Measurements from ENCODE around the gene BLVRB.
"Not testable (repeated sequence)": the region's sequence is repeated elsewhere in the genome, so short reads cannot be mapped to it uniquely, and the experiment has no call there.

BLVRB gene

DNA sequence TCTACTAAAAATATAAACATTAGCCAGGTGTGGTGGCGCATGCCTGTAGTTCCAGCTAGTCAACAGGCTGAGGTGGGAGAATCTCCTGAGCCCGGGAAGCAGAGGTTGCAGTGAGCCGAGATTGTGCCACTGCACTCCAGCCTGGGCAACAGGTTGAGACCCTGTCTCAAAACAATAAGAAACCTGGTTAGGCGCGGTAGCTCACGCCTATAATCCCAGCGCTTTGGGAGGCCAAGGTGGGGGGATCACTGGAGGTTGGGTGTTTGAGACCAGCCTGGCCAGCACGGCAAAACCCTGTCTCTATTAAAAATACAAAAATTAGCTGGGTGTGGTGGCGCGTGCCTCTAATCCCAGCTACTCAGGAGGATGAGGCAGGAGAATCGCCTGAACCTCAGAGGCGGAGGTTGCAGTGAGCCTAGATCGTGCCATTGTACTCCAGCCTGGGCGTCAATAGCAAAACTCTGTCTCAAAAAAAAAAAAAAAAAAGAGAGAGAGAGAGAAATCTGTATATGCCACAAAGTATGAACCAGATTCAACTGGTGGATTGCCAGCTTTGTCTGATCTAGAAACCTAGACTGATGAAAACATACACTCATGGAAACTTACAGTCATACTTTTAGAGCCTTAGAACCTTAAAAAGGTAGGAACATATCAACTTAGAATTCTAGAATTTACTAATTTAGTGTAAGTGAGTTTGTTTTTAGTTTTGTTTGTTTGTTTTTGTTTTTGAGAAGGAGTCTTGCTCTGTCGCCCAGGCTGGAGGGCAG is 10.5 kb upstream of the BLVRB start:
- not testable (repeated sequence) for DNase-seq

GRCh38 chr19:40474737-40475136 is 9.2 kb upstream of the BLVRB start:
- no peak for DNase-seq

DNA sequence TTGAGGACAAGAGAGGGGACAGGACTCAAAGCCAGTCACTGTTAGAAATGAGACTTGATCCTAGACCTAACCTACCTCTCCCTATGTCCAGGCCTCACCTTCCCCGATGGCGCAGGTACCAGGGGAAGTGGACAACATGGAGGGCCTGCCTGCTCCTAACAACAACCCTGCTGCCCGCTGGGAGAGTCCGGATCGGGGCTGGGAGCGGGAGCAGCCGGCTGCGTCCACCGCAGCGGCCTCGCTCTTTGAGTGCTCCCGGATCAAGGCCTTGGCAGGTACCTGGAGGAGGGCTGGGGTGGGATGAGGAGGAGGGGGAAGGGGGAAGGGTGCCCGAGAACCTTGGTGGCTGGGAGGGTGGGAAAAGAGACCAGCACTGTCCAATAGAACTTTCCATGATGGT is 7.0 kb upstream of the BLVRB start:
- no peak for DNase-seq

DNA sequence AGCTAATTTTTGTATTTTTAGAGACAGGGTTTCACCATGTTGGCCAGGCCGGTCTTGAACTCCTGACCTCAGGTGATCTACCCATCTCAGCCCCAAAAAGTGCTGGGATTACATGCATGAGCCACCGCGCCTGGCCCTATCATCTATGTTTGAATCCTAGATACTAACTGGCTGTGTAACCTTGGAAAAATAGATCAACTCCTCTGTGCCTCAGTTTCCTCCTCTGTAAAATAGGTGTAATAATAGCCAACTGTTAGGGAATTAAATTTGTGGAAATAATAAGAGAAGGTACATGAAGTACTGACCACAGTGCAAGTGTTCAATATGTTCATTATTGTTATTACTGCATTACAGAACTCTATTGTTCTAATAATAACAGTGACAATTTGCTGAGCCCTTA is 5.6 kb upstream of the BLVRB start:
- DNase-seq: no peak

DNA sequence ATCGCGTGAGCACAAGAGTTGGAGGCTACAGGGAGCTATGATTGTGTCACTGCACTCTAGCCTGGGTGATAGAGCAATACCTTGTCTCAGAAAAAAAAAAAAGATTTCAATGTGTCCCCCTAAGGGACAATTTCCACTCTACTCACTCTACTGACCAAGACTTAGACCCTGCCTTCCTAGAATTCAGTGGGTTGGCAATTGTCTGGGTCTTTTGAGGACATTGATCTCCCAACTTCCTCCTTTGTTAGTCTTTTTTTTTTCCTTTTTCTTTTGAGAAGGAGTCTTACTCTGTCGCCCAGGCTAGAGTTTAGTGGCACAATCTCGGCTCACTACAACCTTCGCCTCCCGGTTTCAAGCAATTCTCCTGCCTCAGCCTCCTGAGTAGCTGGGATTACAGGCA is 3.5 kb upstream of the BLVRB start:
- DNase-seq: no peak

DNA sequence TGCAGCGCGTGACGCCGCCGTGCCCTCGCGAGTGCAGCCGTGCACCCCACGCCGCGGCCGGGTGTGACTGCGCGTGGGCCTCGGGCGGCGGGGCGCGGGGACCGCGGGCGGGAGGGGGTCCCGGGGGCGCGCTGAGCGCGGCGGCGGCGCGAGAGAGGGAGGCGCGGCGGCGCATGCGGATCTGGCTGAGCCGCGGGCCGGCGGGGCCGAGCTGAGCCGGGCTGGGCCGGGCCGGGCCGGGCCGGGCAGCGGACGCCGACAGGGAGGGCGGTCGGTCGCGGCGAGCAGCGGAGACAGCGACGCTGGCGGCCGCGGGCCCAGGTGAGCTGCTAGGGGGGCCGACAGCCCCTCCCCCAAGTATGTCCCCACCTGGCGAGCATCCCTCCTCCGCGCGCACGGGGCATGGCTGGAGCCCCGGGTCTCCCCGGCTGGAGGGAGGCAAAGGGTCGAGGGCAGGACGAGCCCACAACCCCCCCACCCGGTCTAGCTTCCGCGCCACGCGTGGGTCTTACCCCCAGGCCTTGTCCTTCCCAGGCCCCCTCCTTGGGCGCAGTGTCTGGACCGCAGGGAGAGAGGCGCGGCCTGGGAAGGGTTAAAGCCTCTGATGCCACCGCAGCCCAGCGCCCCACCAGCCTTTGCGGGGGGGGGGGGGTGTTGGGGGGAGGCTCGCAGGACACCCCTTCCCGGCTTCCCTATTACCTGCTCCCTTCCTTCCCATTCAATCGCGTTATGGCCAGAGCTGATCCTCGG is 1.6 kb upstream of the BLVRB start, which contains the start of gene SPTBN4:
Gene SPTBN4 (plus strand): TSS at position 17 of the 750 bp plus-strand sequence. CDS start 5,621 bp downstream, outside the sequence.
- no peak for DNase-seq

DNA sequence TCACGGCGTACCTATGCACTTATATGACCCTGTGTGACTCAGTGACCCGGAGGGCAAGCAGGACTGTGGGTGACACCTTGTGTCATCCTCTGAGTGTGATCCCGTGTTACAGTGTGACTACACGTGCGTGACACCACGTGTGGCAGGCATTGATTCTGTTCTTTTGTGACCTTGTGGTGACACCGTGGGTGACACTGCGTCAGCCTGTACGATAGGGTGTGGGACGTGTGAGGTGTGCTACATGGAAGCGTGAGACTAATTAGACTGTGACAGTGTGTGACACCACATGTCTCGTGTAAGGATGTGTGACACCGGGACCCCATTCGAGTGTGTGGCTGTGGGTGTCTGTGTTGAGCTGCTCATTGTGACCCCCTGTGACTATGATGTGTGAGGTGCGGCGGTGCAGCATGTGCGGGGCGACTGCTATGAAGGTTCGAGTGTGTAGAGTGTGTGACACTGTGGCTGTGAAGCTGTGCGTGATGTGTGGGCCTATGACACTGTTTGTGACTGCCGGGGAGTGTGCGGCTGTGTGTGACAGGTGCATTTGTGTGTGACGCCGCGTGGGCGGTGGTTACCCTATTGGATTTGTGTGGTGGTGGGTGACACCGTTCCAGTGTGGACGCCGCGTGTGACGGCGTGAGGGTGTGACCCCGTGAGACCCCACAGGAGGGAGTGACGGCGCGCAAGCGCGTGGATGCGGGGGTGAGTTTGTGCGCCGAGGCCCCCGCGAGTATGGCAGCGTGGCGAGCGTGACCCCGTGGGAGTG is 857 bp upstream of the BLVRB start:
- DNase-seq: no peak

- no peak for DNase-seq
These were observed 454 bp downstream of the BLVRB start for GRCh38 chr19:40465025-40465556.

- DNase-seq: peak; percentile 51 to 58
These were observed 1.2 kb downstream of the BLVRB start for GRCh38 chr19:40464059-40465024.

GRCh38 chr19:40463587-40464037 is 1.9 kb downstream of the BLVRB start:
- DNase-seq: not testable (repeated sequence)

DNA sequence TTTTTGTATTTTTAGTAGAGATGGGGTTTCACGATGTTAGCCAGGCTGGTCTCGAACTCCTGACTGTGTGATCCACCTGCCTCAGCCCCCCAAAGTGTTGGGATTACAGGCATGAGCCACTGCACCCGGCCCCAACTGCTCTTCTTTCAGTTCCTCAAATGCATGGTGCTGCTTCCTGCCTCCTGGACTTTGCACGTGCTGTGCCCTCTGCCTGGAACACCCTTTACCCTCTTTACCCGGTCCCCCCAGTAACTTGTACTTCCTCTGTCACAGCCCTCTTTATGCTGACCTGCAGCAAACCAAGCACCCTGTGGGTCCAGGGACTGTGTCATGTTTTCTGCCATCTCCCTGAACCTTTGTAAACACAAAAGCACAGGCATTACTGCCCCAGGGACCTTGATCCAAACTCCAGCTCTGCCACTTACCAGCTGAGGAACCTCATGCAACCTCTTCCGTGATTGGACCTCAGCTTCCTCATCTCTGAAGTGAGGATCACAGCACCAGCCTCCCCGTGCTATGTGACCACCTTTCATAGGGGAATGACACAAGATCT is 3.8 kb downstream of the BLVRB start:
- DNase-seq: no peak

- no peak for DNase-seq
These were observed 5.4 kb downstream of the BLVRB start for GRCh38 chr19:40460185-40460584.

DNA sequence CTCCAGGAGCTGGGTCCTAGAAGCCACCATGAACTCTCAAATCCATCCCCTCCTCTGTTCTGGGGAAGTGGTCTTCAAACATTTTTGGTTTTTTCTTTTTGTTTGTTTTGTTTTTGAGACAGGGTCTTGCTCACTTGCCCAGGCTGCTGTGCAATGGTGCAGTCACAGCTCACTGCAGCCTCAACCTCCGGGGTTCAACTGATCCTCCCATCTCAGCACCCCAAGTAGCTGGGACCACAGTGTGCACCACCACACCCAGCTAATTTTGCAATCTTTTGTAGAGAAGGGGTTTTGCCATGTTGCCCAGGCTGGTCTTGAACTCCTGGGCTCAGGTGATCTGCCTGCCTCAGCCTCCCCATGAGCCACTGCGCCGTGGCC is 7.0 kb downstream of the BLVRB start:
- DNase-seq: no peak

GRCh38 chr19:40457953-40458596 is 7.5 kb downstream of the BLVRB start:
- DNase-seq: no peak

DNA sequence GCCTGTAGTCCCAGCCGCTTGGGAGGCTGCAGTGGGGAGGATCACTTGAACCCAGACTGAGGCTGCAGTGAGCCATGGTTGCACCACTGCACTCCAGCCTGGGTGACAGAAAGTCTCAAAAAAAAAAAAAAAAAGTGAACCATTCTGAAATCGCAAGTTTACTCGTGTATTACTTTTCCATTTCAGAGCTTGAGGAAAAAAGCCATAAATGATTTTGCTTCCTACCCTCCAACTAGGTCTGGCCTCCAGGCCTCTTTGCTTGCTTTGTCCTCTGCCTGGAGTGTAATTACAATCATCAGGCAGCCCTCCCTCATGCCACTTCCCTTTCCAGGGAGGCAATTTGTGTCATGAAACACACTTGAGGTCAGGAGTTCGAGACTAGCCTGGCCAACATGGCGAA is 8.5 kb downstream of the BLVRB start:
- DNase-seq: no peak

DNA sequence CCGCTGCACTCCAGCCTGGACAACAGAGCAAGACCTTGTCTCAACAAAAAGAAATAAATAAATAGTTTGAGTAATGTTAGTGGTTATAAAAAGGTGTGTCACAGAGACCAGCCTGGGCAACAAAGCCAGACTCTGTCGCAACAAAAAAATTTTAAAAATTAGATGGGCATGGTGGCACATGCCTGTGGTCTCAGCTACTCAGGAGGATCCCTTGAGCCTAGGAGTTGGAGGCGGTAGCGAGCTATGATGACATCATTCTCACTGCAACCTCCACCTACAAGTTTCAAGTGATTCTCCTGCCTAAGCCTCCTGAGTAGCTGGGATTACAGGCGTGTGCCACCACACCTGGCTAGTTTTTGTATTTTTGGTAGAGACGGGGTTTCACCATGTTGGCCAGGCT is 11.6 kb downstream of the BLVRB start:
- DNase-seq: not testable (repeated sequence)

DNA sequence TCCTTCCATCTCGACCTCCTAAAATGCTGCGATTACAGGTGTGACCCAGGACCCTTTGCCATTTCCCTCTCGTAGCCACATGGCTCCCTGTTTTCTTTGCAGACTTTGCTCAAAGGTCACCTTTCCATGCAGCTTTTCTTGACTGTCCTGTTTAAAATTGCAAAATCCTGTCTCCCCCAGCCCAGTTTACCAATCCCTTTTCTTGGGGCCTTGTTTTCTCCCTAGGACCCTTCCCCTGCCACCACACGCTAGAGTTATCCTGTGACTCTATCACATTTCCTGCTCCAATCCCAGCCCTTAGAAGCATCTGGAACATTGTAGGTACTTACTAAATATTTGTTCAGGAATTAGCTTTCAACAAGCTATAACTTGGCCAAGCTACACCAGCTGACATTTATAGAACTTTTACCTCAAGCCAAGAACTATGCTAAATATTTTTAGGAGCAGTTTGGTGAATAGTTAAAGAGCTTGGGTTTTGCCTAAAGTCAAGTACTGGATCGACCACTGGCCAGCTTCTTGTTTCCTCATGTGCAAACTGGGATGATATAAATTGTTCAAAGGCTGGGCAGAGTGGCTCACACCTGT is 12.3 kb downstream of the BLVRB start:
- DNase-seq: no peak

DNA sequence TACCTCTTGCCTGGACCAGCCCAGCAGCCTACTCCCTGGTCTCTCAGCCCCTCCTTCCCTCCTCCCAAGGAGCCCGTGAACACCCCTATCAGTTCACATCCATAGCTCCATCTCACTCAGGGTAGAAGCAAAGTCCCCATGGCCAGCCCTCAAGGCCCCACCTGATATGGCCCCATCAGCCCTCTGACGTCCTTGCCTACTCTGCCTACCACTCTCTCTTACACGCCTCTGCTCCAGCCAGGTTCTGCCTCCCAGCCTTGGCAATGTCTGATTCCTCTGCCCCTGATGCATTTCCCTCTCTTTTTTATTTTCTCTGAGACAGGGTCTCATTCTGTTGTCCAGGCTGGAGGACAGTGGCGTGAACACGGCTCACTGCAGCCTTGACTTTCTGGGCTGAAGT is 13.5 kb downstream of the BLVRB start:
- DNase-seq: no peak

- no peak for DNase-seq
These were observed 14.9 kb downstream of the BLVRB start for GRCh38 chr19:40450664-40451063.

- DNase-seq: no peak
These were observed 16.0 kb downstream of the BLVRB start for GRCh38 chr19:40449506-40449905.

Measured in NCI-H2081 (cell line).